ENCODE data around the gene THEMIS2.

The THEMIS2 gene

GRCh38 chr1:27858949-27859576 lies 13.3 kb upstream of the THEMIS2 start:
- H3K36me3 ChIP-seq (ENCODE audit: low read depth) = no peaks in the 10 kb centered on the region
- DNase-seq (ENCODE audit: low spot score) (no peak), ATAC-seq (ENCODE audit: low read depth) (no peak)
- H3K9me3 ChIP-seq (ENCODE audit: severe bottlenecking) = no peaks in the 10 kb centered on the region
- H3K4me3 ChIP-seq (ENCODE audit: severe bottlenecking) = no peak overlapping the region
- no peak overlapping the region for H3K27ac ChIP-seq (ENCODE audit: poor library complexity, severe bottlenecking)
- H3K4me1 ChIP-seq (ENCODE audit: insufficient read depth, poor library complexity, severe bottlenecking) = peaks cover 14% of the 10 kb centered on the region
- no peak for TF ChIP-seq CTCF (IDR thresholded peaks at IDR 0.05; ENCODE audit: poor library complexity, severe bottlenecking)
- H3K27me3 ChIP-seq (ENCODE audit: insufficient read depth, poor library complexity, severe bottlenecking) = no peaks in the 10 kb centered on the region

- no peak overlapping the region for H3K4me3 ChIP-seq (ENCODE audit: severe bottlenecking)
- H3K9me3 ChIP-seq (ENCODE audit: severe bottlenecking) = no peaks in the 10 kb centered on the region
- H3K36me3 ChIP-seq (ENCODE audit: low read depth) = no peaks in the 10 kb centered on the region
- no peak for ATAC-seq (ENCODE audit: low read depth)
- peaks cover 15% of the 10 kb centered on the region for H3K4me1 ChIP-seq (ENCODE audit: insufficient read depth, poor library complexity, severe bottlenecking)
- no peak for TF ChIP-seq CTCF (IDR thresholded peaks at IDR 0.05; ENCODE audit: poor library complexity, severe bottlenecking)
- DNase-seq (ENCODE audit: low spot score) = no peak
- no peak overlapping the region for H3K27ac ChIP-seq (ENCODE audit: poor library complexity, severe bottlenecking)
- no peaks in the 10 kb centered on the region for H3K27me3 ChIP-seq (ENCODE audit: insufficient read depth, poor library complexity, severe bottlenecking)
These were observed 10.9 kb upstream of the THEMIS2 start for GRCh38 chr1:27861436-27861835.

- ATAC-seq (ENCODE audit: low read depth) (no peak), DNase-seq (ENCODE audit: low spot score) (no peak)
- peaks cover 15% of the 10 kb centered on the region for H3K4me1 ChIP-seq (ENCODE audit: insufficient read depth, poor library complexity, severe bottlenecking)
- no peak overlapping the region for H3K27ac ChIP-seq (ENCODE audit: poor library complexity, severe bottlenecking)
- TF ChIP-seq CTCF (IDR thresholded peaks at IDR 0.05; ENCODE audit: poor library complexity, severe bottlenecking) = no peak
- H3K9me3 ChIP-seq (ENCODE audit: severe bottlenecking) = no peaks in the 10 kb centered on the region
- no peaks in the 10 kb centered on the region for H3K36me3 ChIP-seq (ENCODE audit: low read depth)
- no peaks in the 10 kb centered on the region for H3K27me3 ChIP-seq (ENCODE audit: insufficient read depth, poor library complexity, severe bottlenecking)
- H3K4me3 ChIP-seq (ENCODE audit: severe bottlenecking) = no peak overlapping the region
These were observed 10.3 kb upstream of the THEMIS2 start for GRCh38 chr1:27862004-27862403.

- Histone ChIP-seq H3K36me3 (ENCODE audit: low read depth) (no peaks in the 10 kb centered on the region), H3K4me1 (ENCODE audit: insufficient read depth, poor library complexity, severe bottlenecking) (peaks cover 15% of the 10 kb centered on the region), H3K9me3 (ENCODE audit: severe bottlenecking) (no peaks in the 10 kb centered on the region), H3K27me3 (ENCODE audit: insufficient read depth, poor library complexity, severe bottlenecking) (no peaks in the 10 kb centered on the region), H3K4me3 (ENCODE audit: severe bottlenecking) (no peak overlapping the region), H3K27ac (ENCODE audit: poor library complexity, severe bottlenecking) (peak overlapping the region; percentile 38)
- DNase-seq (ENCODE audit: low spot score) (no peak), ATAC-seq (ENCODE audit: low read depth) (peak; percentile 99)
- TF ChIP-seq CTCF (IDR thresholded peaks at IDR 0.05; ENCODE audit: poor library complexity, severe bottlenecking) = no peak
These were observed 9.4 kb upstream of the THEMIS2 start for GRCh38 chr1:27862671-27863537.

GRCh38 chr1:27863538-27863915 lies 8.8 kb upstream of the THEMIS2 start:
- TF ChIP-seq CTCF (IDR thresholded peaks at IDR 0.05; ENCODE audit: poor library complexity, severe bottlenecking) = no peak

More at GRCh38 chr1:27863538-27863915, 8.8 kb upstream of the THEMIS2 start:
- no peak for ATAC-seq (ENCODE audit: low read depth)
- peak overlapping the region; percentile 38 for H3K27ac ChIP-seq (ENCODE audit: poor library complexity, severe bottlenecking)
- H3K27me3 ChIP-seq (ENCODE audit: insufficient read depth, poor library complexity, severe bottlenecking) = no peaks in the 10 kb centered on the region
- H3K9me3 ChIP-seq (ENCODE audit: severe bottlenecking) = no peaks in the 10 kb centered on the region
- H3K36me3 ChIP-seq (ENCODE audit: low read depth) = no peaks in the 10 kb centered on the region
- DNase-seq (ENCODE audit: low spot score) = no peak
- peaks cover 17% of the 10 kb centered on the region for H3K4me1 ChIP-seq (ENCODE audit: insufficient read depth, poor library complexity, severe bottlenecking)
- H3K4me3 ChIP-seq (ENCODE audit: severe bottlenecking) = no peak overlapping the region

Data from RWPE2 (cell line).